Subcutaneous adipose tissue (tissue), 4 donors: Measurements from ENCODE around the gene KAZN. TPM values are rescaled to one million over a fixed set of nuclear protein-coding genes. Genes with fewer than 3 reads are reported as not detected.

Source experiments
- CTCF ChIP-seq: fragments of 450-650 bp; IDR thresholded peaks from one replicate; pipeline ENCODE4 v1.5.1; 2016; ENCODE audit warnings: low read depth, mild to moderate bottlenecking, control low read depth, antibody characterized with exemption, moderate library complexity
- total RNA-seq, 4 donors: library from RNA; depleted of rRNA; stranded (reverse); fragments of >200 nt; gene quantifications; one replicate each; pipeline ENCODE4 v1.1.0, GENCODE V29; 2016

KAZN gene
- total RNA-seq, 4 donors from 2014 or later = 7.5 to 22.2 (median 10.4) TPM

GRCh38 chr1:15007842-15008241 lies 409.4 kb downstream of the KAZN start:
- TF ChIP-seq CTCF = no peak

GRCh38 chr1:15008783-15009729 lies 410.6 kb downstream of the KAZN start:
- no peak for TF ChIP-seq CTCF

GRCh38 chr1:15011160-15011559 lies 412.7 kb downstream of the KAZN start:
- no peak for TF ChIP-seq CTCF

- no peak for TF ChIP-seq CTCF
These were observed 413.2 kb downstream of the KAZN start for GRCh38 chr1:15011661-15012060.

- TF ChIP-seq CTCF = no peak
These were observed 414.3 kb downstream of the KAZN start for GRCh38 chr1:15012822-15013221.

GRCh38 chr1:15013767-15014166 lies 415.3 kb downstream of the KAZN start:
- no peak for TF ChIP-seq CTCF

GRCh38 chr1:15014516-15014915 lies 416.0 kb downstream of the KAZN start:
- no peak for TF ChIP-seq CTCF
